T-helper 17 cell (primary cell): ENCODE data around the gene YEATS2. TPM values are rescaled to one million over a fixed set of nuclear protein-coding genes. Genes with fewer than 3 reads are reported as not detected.
A peak's percentile ranks its signal among the peaks of the same experiment; 100 is the strongest.

Source experiments
- ATAC-seq: fragments of 150-1000 bp; cut with Tn5 transposase; 2 replicates; pipeline ENCODE4 v1.10.0; 2021; ENCODE audit warnings: mild to moderate bottlenecking, moderate library complexity
- DNase-seq, 3 donors: peaks; one replicate each; pipeline versions ENCODE4 v3.0.0 to v3.0.0-alpha.2; 2020 to 2021
- H3K9me3 ChIP-seq: one replicate; pipeline ENCODE4 v1.7.0; 2013; ENCODE audit warnings: low read length, mild to moderate bottlenecking; ENCODE audit not compliant: control insufficient read depth, poor library complexity, severe bottlenecking
- H3K27ac Mint-ChIP-seq: one replicate; pipeline ENCODE4 v1.8.0; 2022; ENCODE audit warnings: mild to moderate bottlenecking, moderate library complexity, mixed read lengths
- H3K27me3 Mint-ChIP-seq: one replicate; pipeline ENCODE4 v1.8.0; 2022; ENCODE audit warnings: mixed read lengths
- H3K36me3 Mint-ChIP-seq: one replicate; pipeline ENCODE4 v1.8.0; 2022; ENCODE audit warnings: low read depth, mixed read lengths
- H3K4me1 Mint-ChIP-seq: one replicate; pipeline ENCODE4 v1.8.0; 2022; ENCODE audit warnings: mild to moderate bottlenecking, mixed read lengths
- H3K4me3 Mint-ChIP-seq: one replicate; pipeline ENCODE4 v1.8.0; 2022; ENCODE audit warnings: mild to moderate bottlenecking, moderate library complexity, mixed read lengths
- total RNA-seq, 4 donors: library from RNA in 2 of 4; stranded (reverse) in 2 of 4; gene quantifications; one replicate each; pipeline ENCODE4 v1.2.3 and lab custom pipeline; 2022 to 2026

The YEATS2 gene
- total RNA-seq, 2 donors from 2014 or later = 25.3 to 31.1 TPM

DNA sequence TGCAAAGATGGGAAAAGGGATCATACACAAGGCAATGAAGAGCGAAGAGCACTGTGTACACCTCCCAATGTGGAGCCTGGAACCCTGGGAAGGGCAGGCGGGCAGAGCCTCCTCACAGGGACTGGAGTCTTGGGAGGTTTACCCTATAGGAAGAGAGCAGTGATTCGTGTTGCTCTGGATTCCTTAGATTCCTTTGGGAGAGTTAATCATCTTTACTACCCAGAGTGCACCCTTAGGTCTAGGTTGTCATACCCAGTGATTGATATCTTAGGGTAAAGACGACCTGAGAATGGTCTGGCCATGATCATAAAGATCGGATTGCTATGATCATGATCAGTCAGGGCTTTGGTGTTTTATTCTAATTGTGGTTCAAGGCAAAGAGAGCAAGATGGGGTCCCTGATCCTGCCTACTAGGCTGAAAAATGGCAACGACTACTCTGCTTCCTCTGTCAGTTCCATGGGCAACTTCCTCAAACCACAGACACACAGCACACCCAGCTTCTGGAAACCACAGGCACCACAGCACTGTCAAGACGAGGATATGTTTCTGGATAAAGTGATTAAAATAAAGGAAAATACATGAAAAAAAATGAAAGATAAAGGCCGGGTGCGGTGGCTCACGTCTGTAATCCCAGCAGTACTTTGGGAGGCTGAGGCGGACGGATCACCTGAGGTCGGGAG, 148.2 kb downstream of the YEATS2 start:
- no peak for ATAC-seq
- peaks cover 4% of the 10 kb centered on the region for H3K4me1 Mint-ChIP-seq
- H3K27ac Mint-ChIP-seq = peak overlapping the region; percentile 3
- no peaks in the 10 kb centered on the region for H3K27me3 Mint-ChIP-seq
- H3K9me3 ChIP-seq = no peaks in the 10 kb centered on the region
- DNase-seq = no peak
- no peak overlapping the region for H3K4me3 Mint-ChIP-seq
- H3K36me3 Mint-ChIP-seq = peaks cover 9% of the 10 kb centered on the region

- DNase-seq (no peak), ATAC-seq (no peak)
- peaks cover 8% of the 10 kb centered on the region for H3K4me1 Mint-ChIP-seq
- peaks cover 10% of the 10 kb centered on the region for H3K36me3 Mint-ChIP-seq
- H3K27ac Mint-ChIP-seq = no peak overlapping the region
- no peak overlapping the region for H3K4me3 Mint-ChIP-seq
- no peaks in the 10 kb centered on the region for H3K27me3 Mint-ChIP-seq
- H3K9me3 ChIP-seq = no peaks in the 10 kb centered on the region
Measured at GRCh38 chr3:183854318-183855035, 156.9 kb downstream of the YEATS2 start.

GRCh38 chr3:183857863-183858262, 160.3 kb downstream of the YEATS2 start:
- H3K36me3 Mint-ChIP-seq = peaks cover 7% of the 10 kb centered on the region
- no peak overlapping the region for H3K4me3 Mint-ChIP-seq
- no peak for DNase-seq
- peak overlapping the region; percentile 2 for H3K27ac Mint-ChIP-seq
- no peak for ATAC-seq
- peaks cover 6% of the 10 kb centered on the region for H3K4me1 Mint-ChIP-seq
- H3K9me3 ChIP-seq = no peaks in the 10 kb centered on the region
- H3K27me3 Mint-ChIP-seq = no peaks in the 10 kb centered on the region

Other genes starting within 250 kb of the YEATS2 start
- gene KLHL6, start 142.1 kb upstream of the YEATS2 start, total RNA-seq = 10 to 100 TPM; 29.3 to 35.7 TPM
- gene KLHL24, start 62.2 kb upstream of the YEATS2 start, total RNA-seq = 100 to 1,000 TPM; 120 to 143 TPM
- 1 to 10 TPM in 1 of 2 donors, under 1 TPM in 1; 0.26 to 1.7 TPM for gene MAP6D1, start 127.8 kb downstream of the YEATS2 start, total RNA-seq
- gene PARL, start 187.1 kb downstream of the YEATS2 start, total RNA-seq = 10 to 100 TPM; 36.6 to 38.3 TPM